GM19099 (cell line): ENCODE data around the gene ATG9B.

Experiments used
- POLR2A ChIP-seq: IDR thresholded peaks from 3 replicates; pipeline ENCODE4 v1.6.1; 2011; ENCODE audit warnings: low read depth; ENCODE audit not compliant: insufficient read length; ENCODE audit errors: extremely low read depth

Gene ATG9B

DNA sequence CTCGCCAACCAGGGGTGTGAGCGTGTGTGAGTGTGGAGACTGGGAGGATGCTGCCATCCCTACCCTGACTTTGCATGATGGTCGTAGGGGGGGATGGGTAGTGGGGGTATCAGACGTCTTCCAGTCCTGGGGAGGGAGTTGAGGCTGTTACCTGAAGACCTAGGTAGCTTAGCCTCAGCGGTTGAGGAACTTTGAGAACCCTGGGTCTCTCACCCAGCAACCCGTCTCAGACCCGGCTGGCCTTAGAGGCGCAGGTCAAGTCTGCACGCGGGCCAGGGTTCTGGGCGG, 37.8 kb upstream of the ATG9B start:
- no peak for TF ChIP-seq POLR2A

DNA sequence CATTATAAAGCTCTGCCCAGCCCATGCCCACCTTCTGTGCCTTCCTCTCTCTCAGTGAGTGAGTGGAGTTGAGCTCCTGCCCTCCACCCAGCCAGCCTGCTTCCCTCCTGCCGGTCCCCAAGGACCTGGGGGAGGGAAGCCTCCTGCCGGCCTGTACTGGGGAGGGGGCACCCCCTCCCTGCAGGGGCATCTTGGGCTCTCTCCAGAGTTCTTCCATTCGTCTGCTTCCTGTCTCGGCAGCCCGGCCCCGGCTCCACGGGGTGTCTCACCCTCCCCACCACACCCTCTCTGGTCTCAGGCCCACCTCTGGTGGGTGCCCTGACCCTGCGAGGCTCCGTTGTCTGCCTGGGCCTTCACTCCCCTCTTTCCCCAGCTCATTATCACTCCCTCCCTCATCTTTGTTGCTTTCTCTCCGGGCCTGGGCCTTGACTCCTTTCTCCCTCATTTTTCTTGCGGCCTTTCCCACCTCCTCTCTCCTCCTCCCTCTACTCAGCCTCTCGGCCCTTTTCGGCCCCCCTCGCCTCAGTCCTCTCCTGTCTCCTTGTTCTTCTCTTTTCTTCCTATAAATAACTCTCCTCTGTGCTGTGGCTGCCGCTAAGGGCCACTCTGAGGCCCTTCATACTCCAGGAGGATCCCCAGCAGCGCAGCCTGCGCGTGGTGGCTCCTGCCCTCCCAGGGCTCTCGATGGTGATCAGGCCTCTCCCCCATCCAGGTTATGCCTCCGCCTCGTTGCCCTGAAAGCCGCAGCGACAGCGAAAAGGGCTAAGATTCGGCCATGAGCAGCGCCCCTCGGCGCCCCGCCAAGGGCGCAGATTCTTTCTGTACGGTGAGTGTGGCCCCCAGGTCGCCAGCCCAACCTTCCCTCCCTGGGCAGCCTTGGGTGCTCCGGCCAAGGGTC, 37.2 kb upstream of the ATG9B start:
- TF ChIP-seq POLR2A, result no peak

DNA sequence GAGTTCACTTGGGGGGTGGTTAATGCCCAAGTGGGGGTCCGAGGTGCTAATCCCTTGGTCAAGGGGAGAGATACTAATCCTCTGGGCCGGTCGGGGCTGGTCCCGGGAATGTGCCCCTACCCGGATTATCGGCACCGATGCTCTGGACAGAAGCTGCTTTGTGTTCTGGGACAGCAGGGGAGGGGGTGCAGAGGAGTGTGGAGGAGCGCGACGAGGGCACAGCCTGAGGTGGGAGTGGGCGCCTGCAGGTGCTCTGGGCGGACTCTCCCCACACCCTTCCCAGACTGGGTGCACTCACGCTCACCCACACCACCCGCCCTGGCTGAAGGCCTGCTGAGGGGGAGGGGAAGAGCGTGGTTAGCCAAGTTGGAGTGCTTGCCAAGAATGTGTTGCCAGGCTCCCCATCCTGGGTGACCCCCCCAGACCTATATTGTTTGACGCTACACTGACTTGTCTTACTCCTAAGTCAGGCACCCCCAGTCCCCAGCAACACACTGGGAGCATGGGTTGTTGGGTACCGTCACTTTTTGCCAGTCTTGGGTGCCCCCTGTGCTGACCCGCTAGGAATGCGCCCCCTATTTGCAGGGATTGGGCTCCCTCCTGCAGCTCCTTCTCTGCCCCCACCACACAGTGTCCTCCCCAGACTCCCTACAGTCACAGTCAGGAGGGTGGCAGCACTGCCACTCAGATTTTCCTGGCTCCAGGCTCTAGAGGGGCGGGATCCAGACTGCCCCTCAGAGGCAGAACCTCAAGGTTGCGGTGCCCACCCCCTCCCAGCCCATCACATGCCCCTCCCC, 36.3 kb upstream of the ATG9B start:
- no peak for TF ChIP-seq POLR2A

DNA sequence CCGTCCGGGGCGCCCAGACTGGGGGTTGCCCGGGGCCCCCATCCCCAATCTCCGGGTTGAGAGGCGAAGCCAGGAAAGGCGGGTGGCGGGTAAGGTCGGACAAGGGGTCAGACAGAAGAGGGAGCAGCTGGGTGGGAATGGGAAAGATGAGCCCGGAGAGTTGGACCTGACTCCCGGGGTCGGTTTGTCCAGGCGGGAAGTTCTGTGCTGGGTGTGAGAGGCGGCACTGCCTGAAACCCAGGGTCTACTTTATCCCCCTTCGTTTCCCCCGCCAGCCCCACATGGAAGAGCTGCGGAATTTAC, 35.8 kb upstream of the ATG9B start:
- no peak for TF ChIP-seq POLR2A

DNA sequence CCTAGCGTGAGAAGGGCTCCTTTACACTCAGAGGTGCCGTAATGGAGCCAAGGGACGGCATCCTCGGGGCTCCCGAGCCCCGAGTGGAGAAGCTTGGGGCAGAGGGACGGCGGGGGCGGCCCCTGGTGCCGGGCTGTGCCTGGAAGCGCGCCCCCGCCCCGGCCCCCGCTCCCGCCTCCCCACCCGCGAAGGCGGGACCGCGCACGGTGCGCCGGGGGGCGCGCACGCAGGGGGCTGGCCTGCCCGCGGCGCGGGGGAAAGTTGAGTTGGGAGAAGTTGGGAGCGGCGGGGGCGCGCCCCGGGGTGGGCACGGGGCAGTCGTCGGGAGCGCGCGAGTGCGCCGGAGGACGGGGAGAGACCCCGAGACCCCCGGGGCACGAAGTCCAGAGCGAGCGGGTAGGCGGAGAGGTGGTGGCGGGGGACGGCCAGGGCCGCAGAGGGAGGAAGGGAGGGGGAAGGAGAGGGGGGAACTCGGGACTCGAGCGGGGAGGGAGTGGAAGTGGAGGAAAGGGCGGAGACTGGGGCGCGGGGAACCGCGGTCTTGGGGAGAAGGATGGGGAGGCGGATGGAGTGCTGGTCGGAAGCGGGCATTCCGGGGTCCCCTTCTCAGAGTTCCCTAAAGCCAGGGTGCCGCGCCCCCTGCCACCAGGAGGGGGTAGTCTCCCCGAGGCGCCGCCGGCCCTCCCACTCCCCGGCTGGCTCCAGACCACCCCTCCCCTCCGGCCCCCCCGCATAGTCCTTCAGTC, 35.2 kb upstream of the ATG9B start, which contains the start of gene SLC4A2:
SLC4A2 (plus strand) TSS at position 223 of the 746 bp plus-strand sequence. CDS start 2,399 bp downstream, outside the sequence.
- peak; percentile 63 for TF ChIP-seq POLR2A

DNA sequence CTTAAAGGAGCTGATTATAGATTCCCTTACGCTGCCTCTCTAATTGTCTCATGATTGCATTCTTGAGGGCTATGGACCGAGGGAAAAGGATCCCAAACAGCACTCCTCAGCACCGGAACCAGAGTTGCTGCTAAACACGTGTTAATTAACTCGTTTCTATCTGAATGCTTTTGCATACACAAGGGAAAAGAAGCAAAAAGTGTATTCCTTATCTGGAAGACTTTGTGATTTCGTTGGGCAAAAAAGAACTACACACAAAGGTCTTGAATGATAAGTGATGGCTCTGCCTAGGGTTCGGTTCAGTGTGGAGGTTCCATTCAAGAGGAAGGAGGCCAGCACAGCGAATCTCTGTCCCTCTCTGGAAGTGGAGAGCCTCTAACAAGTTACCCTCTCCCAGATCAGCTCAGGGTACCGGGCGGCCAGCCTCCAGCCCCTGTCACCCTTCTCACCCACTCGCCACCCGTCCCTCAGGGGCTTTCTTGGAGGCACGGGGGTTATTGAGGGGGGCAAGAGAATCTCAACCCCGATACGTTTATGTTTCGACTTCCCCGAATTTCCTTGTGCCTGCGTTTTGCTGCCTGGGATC, 34.6 kb upstream of the ATG9B start:
- no peak for TF ChIP-seq POLR2A

DNA sequence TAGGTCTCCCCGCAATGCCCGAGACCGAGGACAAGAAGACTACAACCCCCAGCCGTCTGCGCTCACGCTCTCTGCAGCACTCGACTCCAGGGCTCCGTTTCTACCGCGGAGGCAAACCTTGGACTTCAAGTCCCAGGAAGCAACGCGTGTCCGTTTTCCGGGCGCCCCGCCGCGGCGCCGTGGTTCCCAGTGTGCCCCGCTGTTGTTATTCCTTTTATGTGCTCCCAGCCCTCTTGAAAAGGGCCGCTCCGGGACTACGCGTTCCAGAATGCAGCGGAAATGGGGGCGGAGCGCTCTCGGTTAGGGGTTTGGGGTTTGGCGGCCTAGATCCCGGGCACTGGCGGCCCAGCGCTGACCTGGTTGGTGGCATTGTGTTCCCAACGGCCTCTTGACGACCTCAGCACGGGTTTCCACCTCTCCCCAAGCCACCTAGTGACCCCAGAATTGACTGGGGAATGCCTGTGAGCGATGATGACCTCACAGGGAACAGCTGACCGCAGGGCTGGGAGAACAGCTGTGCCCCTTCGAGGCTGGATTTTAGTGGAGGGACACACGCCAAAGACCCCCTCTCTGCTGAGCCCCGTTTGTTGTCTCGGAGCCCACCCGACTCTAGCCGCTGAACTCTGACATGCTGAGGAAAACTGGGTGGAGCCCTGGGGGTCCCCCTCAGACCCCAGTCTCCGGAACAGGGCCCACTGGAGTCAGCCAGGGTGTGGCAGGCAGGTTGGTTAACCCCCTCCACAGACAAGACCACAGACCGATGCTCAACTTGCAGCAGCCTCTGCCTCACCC, 33.9 kb upstream of the ATG9B start:
- peak; percentile 52 for TF ChIP-seq POLR2A

DNA sequence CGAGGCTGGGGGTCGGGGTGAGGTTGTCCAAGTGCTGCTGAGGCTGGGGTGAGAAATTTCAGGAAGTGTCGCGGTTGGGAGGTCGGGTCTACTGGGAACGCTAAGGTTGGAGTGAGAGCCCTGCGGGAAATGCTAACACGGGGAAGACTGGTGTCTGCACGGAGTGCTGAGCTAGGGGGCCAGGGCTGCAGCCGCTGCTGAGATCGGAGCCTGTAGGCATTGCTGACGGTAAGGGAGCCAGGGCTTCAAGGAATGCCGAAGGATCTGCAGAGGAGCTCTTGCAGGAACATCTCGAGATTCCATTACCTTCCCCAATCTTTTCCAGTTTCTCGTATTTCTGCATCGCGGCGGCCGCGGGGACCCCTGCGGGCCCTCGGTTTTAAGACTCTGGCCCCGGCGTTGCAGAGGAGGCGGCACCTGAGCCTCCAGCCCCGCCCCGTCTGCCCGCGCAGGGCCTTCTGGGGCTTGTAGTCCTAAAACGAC, 33.3 kb upstream of the ATG9B start, which contains the start of gene CDK5:
CDK5 (minus strand) TSS at position 392 of the 483 bp plus-strand sequence; CDS start at position 343, 49 bp downstream.
- TF ChIP-seq POLR2A, result no peak

DNA sequence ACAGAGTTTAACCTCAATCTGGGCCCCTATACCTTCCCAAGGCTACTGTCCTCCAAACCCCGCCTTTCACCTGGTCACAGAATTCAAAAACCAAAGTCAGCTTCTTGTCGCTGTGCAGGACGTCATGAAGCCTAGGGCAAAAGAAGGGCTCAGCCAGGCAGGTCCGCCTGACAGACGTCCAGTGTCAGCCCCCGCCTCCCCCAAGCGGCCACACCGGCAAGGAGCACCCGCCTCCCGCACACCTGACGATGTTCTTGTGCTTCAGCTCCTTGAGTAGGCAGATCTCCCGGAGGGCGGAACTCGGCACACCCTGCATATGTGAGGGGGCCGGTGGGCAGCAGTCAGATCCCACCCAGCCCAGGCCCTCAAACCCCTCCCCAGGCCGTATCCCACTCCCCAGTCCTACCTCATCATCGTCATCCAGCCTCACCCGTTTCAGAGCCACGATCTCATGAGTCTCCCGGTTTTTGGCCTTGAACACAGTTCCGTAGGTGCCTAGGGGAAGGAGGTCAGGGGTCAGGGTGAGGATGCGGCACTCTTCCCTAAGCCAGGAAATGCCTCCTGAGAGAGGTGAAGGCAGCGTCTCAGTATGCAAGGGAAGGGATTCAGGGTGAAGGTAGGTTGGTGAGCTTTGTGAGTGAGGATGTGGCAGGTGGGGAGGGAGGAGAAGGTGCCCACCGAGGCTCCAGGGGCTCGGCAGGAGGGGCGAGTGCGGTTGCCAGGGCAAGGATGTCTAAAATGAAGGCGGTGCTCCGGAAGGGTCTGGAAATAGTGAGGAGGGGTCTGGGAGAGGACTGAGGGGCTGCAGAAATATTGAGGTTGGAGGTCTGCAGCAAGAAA, 32.6 kb upstream of the ATG9B start:
- no peak for TF ChIP-seq POLR2A

DNA sequence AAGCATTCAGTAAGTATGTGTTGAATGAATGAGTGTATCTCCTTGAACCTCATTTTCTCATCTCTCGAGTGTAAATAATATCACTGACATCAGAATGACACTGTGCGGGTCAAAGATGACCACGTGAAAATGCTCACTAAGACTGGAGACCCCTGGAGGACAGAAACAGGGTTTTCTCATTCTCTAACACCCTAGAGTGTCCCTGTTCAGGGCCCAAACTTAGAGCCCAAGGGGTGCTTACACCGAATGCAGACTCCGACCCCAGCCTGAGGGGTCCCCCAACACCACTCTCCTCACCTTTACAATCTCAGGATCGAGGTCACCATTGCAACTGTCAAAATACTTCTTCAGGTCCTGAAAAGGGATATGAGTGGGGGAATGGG, 32.0 kb upstream of the ATG9B start:
- no peak for TF ChIP-seq POLR2A

DNA sequence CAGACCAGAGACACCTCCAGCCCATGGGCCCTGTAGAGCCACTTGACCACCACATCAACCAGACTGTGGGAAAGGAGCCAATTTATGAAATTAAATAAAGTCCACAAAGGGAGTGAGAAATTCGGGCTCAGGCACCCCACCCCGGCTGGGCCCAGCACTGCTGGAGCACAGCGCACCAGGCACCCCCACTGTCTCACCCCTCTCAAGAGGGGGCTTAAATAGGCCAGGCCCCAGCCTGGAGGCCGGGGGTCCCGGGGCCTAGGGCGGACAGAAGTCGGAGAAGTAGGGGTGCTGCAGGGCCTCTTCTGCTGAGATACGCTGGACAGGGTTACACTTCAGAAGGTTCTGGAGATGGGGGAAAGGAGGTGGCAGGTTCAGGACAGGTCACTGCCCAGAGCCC, 29.5 kb upstream of the ATG9B start:
- TF ChIP-seq POLR2A, result no peak

DNA sequence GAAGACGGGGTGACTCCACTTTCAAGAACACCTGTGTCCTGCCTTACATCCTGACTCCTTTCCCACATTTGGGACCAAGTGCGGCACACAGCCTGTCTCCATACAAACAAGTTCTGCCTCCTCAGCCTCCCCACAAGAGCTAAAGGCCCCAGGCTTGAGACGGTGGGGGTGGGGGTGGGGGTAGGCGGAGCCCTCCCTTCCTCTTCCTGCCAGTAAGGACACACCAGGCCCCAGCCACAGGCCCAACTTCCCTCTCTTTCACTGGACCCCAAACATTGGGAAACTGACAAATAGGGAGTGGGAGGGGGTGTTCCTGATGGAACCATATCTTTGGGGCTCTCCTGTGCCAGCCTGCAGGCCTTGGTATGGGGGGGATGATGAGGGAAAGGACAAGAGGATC, 28.8 kb upstream of the ATG9B start:
- no peak for TF ChIP-seq POLR2A

DNA sequence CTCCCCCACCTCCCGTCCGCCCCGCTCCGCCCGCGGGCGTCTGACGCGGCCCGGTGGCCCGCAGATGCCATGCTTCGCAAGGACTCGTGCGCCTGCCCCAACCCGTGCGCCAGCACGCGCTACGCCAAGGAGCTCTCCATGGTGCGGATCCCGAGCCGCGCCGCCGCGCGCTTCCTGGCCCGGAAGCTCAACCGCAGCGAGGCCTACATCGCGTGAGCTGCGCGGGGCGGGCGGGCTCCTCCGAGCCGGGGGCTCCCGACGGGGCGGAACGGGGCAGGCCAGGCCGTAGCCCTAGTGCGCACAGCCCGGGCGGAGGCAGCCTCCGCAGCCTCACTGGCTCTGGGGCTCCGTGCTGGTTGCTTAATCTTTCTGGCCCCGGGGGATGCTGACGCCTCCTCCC, 26.8 kb upstream of the ATG9B start:
- TF ChIP-seq POLR2A, result no peak
